Erythroblast (primary cell): ENCODE results near the gene HLA-DPB1.

Experiments used
- GATA1 ChIP-seq: IDR thresholded peaks from 2 replicates; pipeline ENCODE4 v1.6.1; 2011; ENCODE audit warnings: low read depth, mild to moderate bottlenecking, control low read depth, low read length, moderate library complexity
- POLR2A ChIP-seq: IDR thresholded peaks from 2 replicates; pipeline ENCODE4 v1.6.1; 2011; ENCODE audit warnings: mild to moderate bottlenecking, low read length

GRCh38 chr6:33104887-33105286, 29.1 kb downstream of the HLA-DPB1 start:
- no peak for TF ChIP-seq POLR2A
- no peak for TF ChIP-seq GATA1
